LoVo (cell line): Measurements from ENCODE around the gene ITIH4.

Source experiments
- DNase-seq: peaks from one replicate; pipeline ENCODE4 v3.0.0-alpha.2; 2016; ENCODE audit warnings: low spot score

Gene ITIH4

GRCh38 chr3:52830535-52831258, at the start of gene ITIH4:
Gene ITIH4, minus strand, starts transcription at chr3:52830672. Its CDS starts 30 bp downstream, at chr3:52830642.
- DNase-seq, result no peak

- DNase-seq, result no peak
Measured at GRCh38 chr3:52880047-52880446, 49.6 kb upstream of the ITIH4 start.

- DNase-seq, result no peak
Measured at GRCh38 chr3:52879581-52879980, 49.1 kb upstream of the ITIH4 start.

GRCh38 chr3:52879090-52879489, 48.6 kb upstream of the ITIH4 start:
- no peak for DNase-seq

DNA sequence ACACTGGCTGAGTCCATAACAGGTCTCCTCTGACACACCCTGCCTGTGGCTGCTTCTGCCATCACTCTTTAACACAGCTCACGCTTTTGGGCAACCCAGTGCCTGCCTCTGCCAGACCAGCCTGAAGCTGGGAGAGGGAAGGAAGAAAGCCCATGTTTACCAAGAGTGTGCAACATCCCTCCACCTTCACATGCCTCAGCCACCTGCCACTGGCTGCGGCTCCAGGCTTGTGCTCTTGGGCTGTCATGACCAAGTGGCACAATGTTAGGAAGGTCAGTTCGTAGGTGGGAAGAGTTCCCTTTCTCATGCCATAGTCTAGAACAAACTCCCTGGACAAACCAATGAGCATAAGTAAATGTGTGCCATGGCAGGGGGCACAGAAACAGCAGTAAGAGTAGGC, 46.6 kb upstream of the ITIH4 start:
- DNase-seq, result no peak

DNA sequence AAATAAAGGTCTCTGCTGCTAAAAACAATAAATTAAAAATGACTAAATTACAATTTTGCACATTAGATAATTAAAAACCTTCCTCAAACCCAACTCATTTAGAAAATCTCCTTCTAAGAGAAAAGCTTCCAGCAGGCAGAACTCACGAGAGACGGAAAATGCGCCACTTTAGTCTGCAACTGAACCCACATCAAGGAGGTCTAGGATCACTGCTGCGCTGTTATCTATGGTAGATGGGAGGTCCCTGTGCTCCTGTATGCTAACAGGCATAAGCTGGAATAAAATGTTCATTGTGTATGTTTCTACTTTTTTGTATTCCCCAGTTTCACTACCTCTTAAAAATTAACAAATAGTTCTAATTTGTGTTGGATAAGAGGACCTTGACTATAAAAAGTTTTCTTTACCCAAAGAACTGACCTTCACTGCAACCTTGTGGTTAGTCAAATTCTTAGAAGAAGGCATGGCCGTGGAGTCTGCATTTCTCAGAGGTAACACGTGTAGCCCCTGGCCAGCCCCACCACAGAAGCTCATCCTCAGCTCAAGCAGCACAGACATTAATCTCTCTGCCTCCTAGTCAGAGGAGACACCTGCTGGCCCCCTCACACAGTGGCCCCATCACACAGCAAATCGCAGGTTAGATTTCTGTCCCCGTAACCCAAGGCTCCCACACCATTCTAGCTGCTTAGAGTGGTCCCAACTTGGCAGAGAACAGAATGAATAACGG, 44.6 kb upstream of the ITIH4 start:
- no peak for DNase-seq

GRCh38 chr3:52874160-52874701, 43.8 kb upstream of the ITIH4 start:
- DNase-seq, result no peak

DNA sequence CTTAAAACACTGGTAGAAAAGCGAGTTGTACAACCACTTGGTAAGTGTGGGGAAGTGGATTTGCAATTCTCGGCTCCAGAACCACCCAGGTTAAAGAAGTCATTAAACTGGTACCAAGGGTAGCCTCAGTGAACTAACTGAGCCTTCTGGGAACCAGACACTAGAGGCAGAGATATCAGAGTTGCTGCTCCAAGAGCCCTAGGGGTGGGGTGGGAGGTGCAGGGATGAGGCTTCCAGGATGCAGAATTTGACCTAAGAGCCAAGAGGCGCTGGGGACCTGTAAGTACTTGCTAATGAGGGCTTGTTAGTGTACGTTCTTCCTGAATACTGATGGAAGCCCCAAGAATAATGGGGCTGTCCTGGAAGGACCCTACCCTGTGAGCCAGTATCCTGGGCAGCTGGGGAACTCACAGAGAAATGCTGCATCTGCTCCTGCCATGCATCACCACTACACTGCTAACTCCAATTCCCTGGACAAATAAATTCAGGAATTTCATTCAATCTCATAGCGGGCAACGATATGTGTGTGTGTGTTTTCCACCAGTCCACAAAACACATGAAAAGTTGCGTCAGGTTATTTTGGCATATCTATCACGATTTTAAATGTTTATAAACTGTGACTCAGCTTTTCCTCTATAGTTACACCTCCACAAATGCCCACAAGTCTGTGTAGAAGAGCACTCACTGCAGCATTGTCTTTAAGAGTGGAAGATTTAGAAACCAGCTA, 43.1 kb upstream of the ITIH4 start:
- DNase-seq, result no peak

GRCh38 chr3:52872245-52872644, 41.8 kb upstream of the ITIH4 start:
- DNase-seq, result peak; percentile 25

- no peak for DNase-seq
Measured at GRCh38 chr3:52871761-52872160, 41.3 kb upstream of the ITIH4 start.

GRCh38 chr3:52870471-52870870, 40.0 kb upstream of the ITIH4 start:
- DNase-seq, result no peak

GRCh38 chr3:52866427-52866826, 36.0 kb upstream of the ITIH4 start:
- DNase-seq, result no peak

DNA sequence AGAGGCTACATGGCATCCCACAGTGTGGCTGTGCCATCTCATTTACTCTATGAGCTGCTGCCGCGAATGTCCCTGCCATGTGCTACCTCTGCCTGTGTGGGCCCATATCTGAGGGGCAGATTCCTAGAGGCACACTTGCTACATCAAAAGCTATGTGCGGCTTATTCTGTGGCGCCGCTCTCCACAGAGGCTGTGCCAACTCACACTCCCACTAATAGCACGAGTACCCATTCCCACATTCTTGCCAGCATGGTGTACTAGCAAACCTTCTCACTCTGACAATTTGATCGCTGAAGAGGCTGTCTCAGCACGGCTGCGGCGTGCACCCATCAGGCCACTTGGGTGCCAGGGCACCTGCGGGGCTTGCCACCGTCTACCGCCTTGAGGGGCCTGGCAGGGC, 35.5 kb upstream of the ITIH4 start:
- no peak for DNase-seq

DNA sequence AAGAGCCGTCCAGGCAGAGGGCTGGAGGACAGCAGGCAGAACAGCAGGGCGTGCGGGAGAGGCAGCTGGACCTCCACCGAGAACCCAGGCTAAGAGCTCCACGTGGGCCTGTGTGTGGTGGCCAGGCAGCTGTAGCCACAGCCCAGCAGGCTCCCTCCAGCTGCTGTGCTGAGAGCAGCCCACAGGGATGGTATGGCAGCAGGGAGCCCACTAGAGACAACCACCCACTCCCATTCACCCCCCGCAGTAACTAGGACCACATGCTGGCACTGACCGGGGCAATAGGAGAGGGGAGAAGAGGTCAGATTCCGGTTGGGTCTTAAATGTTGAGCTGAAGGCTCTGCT, 29.9 kb upstream of the ITIH4 start:
- DNase-seq, result no peak

DNA sequence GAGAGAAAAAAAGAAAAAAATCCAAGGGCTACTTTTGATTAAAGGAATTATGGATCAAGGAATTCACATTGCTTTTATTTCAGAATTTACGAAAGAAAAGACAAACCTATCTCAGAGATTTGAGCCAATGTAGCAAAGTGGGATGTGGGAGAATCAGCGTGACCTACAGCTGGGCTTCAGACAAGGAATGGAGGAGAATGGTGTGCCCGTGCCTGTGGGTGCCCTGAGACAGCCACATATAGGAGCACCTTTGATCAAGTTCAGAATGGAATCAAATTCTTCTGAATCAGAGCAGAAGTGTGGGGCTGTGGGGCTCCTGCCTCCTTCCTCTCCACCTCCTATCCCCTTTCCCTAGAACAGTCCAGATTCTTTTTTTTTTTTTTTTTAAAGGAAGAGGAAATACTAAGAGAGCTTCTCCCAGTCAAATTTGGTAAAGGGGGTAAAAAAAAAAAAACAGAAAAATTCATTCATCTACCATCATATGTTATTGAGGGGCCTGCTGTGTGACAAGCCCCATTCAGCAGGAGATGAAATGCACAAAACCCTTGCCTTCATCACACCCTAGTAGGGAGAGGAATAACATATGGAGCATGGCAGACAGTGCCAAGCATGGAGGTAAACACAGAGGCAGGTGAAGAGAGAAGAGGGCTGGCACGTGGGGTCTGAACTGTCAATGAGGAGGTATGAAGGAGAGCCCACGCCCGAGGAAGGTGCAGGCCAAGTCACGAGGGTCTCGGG, 29.4 kb upstream of the ITIH4 start:
- DNase-seq, result no peak

DNA sequence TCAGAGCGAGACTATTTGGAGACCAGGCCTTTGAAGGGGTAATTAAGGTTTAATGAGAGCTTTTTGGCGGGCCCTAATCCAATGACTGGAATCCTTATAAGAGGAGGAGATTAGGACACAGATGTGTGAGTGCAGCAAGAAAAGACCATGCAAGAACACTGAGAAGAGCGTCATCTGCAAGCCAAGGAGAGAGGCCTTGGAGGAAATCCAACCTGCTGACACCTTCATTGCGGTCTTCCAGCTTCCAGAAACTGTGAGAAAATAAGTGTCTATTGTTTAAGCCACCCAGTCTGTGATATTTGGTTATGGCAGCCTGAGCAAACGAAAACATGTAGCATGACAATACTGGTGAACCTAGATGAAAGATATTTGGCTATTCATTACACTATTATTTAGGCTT, 27.4 kb upstream of the ITIH4 start:
- no peak for DNase-seq

DNA sequence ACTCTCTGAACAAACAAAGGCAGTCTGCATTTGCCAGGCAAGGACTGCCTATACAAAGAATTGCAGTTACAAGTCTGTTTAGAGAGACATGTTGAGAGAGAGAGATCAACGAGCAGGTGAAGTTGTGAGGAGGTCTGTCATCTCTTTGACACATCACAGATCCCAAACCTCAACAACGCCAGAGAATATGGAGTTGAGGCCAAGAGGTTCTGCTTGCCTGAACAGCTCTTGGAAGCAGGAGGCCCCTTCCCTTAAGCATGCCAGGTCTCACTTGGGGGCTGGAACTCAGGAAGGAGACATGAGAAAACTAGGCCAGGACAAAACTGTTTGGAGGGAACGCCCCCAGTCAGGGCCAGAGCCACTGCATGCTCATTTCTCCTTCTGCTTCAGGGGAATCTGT, 26.7 kb upstream of the ITIH4 start:
- DNase-seq, result no peak

- no peak for DNase-seq
Measured at GRCh38 chr3:52856666-52857065, 26.2 kb upstream of the ITIH4 start.

DNA sequence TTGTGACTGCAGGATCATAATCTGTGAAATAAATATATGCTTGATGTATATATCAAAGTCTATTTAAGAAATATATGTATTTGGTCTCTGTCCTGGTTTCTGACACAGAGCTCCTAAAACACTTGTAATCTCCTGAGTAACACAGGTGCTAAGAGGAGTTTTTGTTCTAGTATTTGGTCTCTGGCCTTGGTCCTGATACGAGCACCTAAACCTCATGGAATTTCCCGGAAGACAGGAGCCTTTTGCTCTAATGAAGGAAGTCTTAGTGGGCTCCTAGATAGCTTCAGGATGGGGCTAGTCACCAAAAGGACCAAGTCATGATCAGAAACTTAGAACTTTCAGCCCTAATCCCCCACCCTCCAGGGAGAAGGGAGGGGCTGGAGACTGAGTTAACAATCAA, 23.5 kb upstream of the ITIH4 start:
- no peak for DNase-seq

GRCh38 chr3:52852419-52852818, 21.9 kb upstream of the ITIH4 start:
- DNase-seq, result no peak

DNA sequence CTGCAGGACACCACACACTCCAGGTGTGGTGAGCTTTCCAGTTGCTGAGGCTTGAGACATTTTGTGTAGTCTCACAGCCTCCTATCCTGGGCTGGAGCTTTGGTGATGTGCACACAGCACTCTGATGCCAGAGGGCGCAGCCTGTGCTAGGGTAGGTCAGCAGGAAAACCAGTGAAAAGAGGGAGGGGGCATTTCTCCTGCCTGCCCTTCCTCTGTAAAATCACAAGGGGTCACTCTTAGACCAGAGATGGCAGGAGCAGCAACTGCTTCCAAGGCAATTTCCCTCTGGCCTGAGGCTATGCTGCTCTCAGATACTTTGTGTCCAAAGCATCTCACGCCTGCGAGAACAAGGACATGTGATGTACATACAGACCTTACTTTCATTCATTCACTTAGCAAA, 20.9 kb upstream of the ITIH4 start:
- peak; percentile 6 for DNase-seq

GRCh38 chr3:52849656-52850055, 19.2 kb upstream of the ITIH4 start:
- DNase-seq, result no peak
